ENCODE measurements around the gene ATP8B3. TPM values are rescaled to one million over a fixed set of nuclear protein-coding genes. Genes with fewer than 3 reads are reported as not detected.
"Not testable (repeated sequence)": the region's sequence is repeated elsewhere in the genome, so short reads cannot be mapped to it uniquely, and the experiment has no call there.

The ATP8B3 gene
- total RNA-seq, 1 donor from 2014 or later = 0.11 TPM

- no peak for TF ChIP-seq CTCF (IDR thresholded peaks at IDR 0.05)
Measured at GRCh38 chr19:1764729-1765128, 47.3 kb downstream of the ATP8B3 start.

GRCh38 chr19:1763648-1764639, 48.1 kb downstream of the ATP8B3 start:
- no peaks in the 10 kb centered on the region for H3K9me3 ChIP-seq
- no peak overlapping the region for H3K27ac ChIP-seq
- intact Hi-C loops (cut with DNase I) = no loop called here
- peaks cover 35% of the 10 kb centered on the region for H3K27me3 ChIP-seq
- no peaks in the 10 kb centered on the region for H3K36me3 ChIP-seq
- no peak overlapping the region for H3K4me3 ChIP-seq
- TF ChIP-seq CTCF (IDR thresholded peaks at IDR 0.05) = no peak
- DNase-seq (ENCODE audit: low spot score in 2 of 2) = no peak
- H3K4me1 ChIP-seq = no peaks in the 10 kb centered on the region

More at GRCh38 chr19:1764729-1765128, 47.3 kb downstream of the ATP8B3 start:
- Histone ChIP-seq H3K4me3 (no peak overlapping the region), H3K4me1 (no peaks in the 10 kb centered on the region), H3K36me3 (no peaks in the 10 kb centered on the region), H3K9me3 (no peaks in the 10 kb centered on the region), H3K27ac (no peak overlapping the region), H3K27me3 (peaks cover 37% of the 10 kb centered on the region)
- no peak for DNase-seq (ENCODE audit: low spot score in 2 of 2)
- intact Hi-C loops (cut with DNase I) = loop anchor here (5.0 kb wide), 1 partner anchor 92 kb away; no protein-coding TSS in a partner anchor

GRCh38 chr19:1762243-1763117, 49.6 kb downstream of the ATP8B3 start:
- H3K4me1 ChIP-seq = no peaks in the 10 kb centered on the region
- H3K36me3 ChIP-seq = no peaks in the 10 kb centered on the region
- intact Hi-C loops (cut with DNase I) = no loop called here
- H3K4me3 ChIP-seq = no peak overlapping the region
- no peak for DNase-seq (ENCODE audit: low spot score in 2 of 2)
- TF ChIP-seq CTCF (IDR thresholded peaks at IDR 0.05) = no peak
- H3K9me3 ChIP-seq = no peaks in the 10 kb centered on the region
- no peak overlapping the region for H3K27ac ChIP-seq
- peaks cover 45% of the 10 kb centered on the region for H3K27me3 ChIP-seq

- Histone ChIP-seq H3K36me3 (no peaks in the 10 kb centered on the region), H3K9me3 (no peaks in the 10 kb centered on the region), H3K4me1 (no peaks in the 10 kb centered on the region), H3K4me3 (no peak overlapping the region), H3K27ac (no peak overlapping the region), H3K27me3 (peaks cover 53% of the 10 kb centered on the region)
- intact Hi-C loops (cut with DNase I) = no loop called here
- DNase-seq (ENCODE audit: low spot score in 2 of 2) = no peak
- no peak for TF ChIP-seq CTCF (IDR thresholded peaks at IDR 0.05)
Measured at GRCh38 chr19:1761528-1762242, 50.4 kb downstream of the ATP8B3 start.

GRCh38 chr19:1760786-1761527, 51.1 kb downstream of the ATP8B3 start:
- not testable (repeated sequence) for H3K36me3 ChIP-seq

More at GRCh38 chr19:1760786-1761527, 51.1 kb downstream of the ATP8B3 start:
- H3K4me3 ChIP-seq; H3K4me1 ChIP-seq; H3K9me3 ChIP-seq; H3K27ac ChIP-seq; DNase-seq (ENCODE audit: low spot score in 2 of 2); intact Hi-C loops (cut with DNase I): not testable (repeated sequence)
- peaks cover 49% of the 10 kb centered on the region for H3K27me3 ChIP-seq

Measured in ascending aorta (tissue), 2 donors.